ENCODE data around the gene CCN6. TPM values are rescaled to one million over a fixed set of nuclear protein-coding genes. Genes with fewer than 3 reads are reported as not detected.

The CCN6 gene
- total RNA-seq, 4 donors from 2014 or later, result 1.1 to 2.9 (median 1.6) TPM

DNA sequence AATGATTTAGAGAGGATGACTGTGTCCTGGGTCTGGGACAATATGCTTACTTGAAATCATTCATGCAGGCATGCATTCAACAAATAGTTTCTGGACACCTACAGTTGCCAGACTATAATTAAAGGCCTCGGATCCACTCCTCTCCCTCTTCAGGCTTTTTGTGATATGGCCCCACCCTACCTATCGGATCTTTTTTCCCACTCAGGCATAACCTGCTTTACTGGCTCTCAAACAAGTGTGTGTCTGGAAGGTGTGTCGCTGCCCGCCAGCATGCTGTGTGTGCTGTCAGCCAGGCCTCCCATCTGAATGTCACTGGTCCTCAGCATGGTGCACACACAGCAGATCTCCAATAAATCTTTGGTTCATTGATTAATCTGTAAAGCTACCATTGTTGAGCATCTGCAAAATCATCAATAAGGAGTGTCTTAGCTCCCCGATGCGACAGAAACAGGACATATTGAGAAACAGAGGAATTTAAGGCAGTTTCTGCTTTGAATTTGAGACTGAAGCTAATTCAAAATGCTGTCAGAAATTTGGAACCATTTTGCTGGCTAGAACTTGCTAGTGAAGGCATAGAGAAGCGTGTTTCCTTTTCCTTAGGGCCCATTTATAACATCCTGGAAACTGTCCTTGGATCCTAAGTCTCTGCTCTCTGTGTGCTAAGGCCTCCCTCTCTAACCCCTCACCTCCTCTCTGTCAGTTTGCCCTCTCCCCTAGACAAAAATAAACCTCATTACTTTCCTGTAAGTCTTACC is 23.5 kb upstream of the CCN6 start:
- intact Hi-C loops (cut with DNase I; ENCODE audit: low total_unique reads), result no loop called here
- 45 to 59% methylated on average over 7 of the region's 7 CpGs for WGBS, 2 donors
- no peak overlapping the region for H3K4me3 ChIP-seq (ENCODE audit: low read depth, poor library complexity, severe bottlenecking)
- DNase-seq (ENCODE audit: low spot score in 2 of 2), result no peak
- TF ChIP-seq, protein P1, sequence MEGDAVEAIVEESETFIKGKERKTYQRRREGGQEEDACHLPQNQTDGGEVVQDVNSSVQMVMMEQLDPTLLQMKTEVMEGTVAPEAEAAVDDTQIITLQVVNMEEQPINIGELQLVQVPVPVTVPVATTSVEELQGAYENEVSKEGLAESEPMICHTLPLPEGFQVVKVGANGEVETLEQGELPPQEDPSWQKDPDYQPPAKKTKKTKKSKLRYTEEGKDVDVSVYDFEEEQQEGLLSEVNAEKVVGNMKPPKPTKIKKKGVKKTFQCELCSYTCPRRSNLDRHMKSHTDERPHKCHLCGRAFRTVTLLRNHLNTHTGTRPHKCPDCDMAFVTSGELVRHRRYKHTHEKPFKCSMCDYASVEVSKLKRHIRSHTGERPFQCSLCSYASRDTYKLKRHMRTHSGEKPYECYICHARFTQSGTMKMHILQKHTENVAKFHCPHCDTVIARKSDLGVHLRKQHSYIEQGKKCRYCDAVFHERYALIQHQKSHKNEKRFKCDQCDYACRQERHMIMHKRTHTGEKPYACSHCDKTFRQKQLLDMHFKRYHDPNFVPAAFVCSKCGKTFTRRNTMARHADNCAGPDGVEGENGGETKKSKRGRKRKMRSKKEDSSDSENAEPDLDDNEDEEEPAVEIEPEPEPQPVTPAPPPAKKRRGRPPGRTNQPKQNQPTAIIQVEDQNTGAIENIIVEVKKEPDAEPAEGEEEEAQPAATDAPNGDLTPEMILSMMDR (IDR thresholded peaks at IDR 0.05), result no peak
- TF ChIP-seq POLR2A (IDR thresholded peaks at IDR 0.05), result no peak

DNA sequence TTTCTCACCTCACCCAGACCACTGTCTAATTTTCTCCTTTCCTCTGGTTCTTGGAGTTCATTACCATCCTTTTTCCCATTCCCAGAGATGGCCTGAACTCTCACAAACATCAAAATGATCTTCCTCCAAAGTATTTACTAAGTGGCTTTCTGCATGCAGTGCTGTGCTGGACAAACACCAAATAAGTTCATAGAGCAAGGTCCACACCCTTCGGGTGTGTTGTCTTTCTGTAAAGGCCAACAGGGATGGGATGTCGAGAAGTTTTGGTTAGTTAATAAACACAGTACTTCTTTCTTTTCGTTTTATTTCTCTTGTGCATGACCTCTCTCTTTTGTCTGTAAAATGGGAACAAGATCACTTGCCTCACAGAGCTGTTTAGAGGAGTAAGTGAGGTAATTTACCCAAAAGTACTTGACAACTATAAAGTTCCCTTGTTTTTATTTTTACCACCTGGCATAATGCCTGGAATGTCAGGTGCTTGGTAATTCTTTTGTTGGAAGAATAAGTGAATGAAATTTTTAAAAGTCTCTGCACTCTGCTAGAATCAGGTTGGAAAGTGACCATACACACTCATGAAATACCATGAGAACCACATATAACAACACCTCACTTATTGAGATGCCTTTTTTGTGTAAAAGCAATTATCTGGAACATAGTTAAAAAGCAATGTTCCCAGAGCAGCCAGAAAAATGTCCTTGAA is 22.8 kb upstream of the CCN6 start:
- no peak overlapping the region for H3K4me3 ChIP-seq (ENCODE audit: low read depth, poor library complexity, severe bottlenecking)
- no peak for DNase-seq (ENCODE audit: low spot score in 2 of 2)
- TF ChIP-seq POLR2A (IDR thresholded peaks at IDR 0.05), result no peak
- TF ChIP-seq, protein P1 (IDR thresholded peaks at IDR 0.05), result no peak
- intact Hi-C loops (cut with DNase I; ENCODE audit: low total_unique reads), result no loop called here
- 18 to 32% methylated on average over 3 of the region's 3 CpGs for WGBS, 2 donors

DNA sequence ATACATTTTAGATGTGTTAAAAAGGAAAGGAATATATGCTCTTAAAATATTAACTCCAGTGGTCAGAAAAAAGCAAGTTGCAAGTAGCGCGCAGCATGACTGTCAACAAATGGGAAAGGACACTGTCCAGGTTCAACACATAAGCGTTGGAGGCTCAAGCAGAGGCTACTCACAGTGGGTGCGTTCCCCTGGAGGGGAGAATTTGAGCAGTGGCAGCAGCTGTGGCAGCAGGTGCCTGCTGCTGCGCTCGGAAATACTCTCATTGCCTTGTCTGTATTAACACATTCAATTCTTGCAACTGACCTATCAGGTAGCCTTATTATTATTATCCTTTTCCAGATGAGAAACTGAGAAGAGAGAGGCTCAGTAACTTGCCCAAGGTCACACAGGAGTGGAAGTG is 21.9 kb upstream of the CCN6 start:
- DNase-seq (ENCODE audit: low spot score in 2 of 2), result no peak
- intact Hi-C loops (cut with DNase I; ENCODE audit: low total_unique reads), result no loop called here
- TF ChIP-seq, protein P1 (IDR thresholded peaks at IDR 0.05), result no peak
- no peak for TF ChIP-seq POLR2A (IDR thresholded peaks at IDR 0.05)
- H3K4me3 ChIP-seq (ENCODE audit: low read depth, poor library complexity, severe bottlenecking), result no peak overlapping the region
- WGBS, 2 donors, result 93 to 96% methylated on average over 6 of the region's 6 CpGs

DNA sequence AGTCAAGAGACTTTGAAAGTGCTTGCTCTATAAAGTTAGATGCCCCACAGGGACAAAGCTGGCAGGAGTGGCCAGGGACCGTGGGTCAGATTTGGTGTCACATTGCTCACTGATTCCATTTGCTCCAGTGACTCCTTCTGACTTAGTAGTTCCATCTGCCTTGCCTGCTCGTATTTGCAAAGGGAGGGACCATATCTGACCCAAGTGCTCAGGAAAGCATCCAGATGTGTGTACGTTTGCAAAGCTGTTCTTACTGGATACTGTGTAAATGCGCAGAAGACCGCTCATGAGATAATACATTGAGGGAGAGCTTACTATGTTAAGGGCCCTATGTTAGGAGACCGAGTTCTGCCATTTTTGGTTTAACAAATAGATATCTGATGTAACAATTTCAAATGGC is 21.2 kb upstream of the CCN6 start:
- TF ChIP-seq POLR2A (IDR thresholded peaks at IDR 0.05), result no peak
- TF ChIP-seq, protein P1 (IDR thresholded peaks at IDR 0.05), result no peak
- no peak for DNase-seq (ENCODE audit: low spot score in 2 of 2)
- 77 to 85% methylated on average over 6 of the region's 6 CpGs for WGBS, 2 donors
- no peak overlapping the region for H3K4me3 ChIP-seq (ENCODE audit: low read depth, poor library complexity, severe bottlenecking)
- intact Hi-C loops (cut with DNase I; ENCODE audit: low total_unique reads), result no loop called here

DNA sequence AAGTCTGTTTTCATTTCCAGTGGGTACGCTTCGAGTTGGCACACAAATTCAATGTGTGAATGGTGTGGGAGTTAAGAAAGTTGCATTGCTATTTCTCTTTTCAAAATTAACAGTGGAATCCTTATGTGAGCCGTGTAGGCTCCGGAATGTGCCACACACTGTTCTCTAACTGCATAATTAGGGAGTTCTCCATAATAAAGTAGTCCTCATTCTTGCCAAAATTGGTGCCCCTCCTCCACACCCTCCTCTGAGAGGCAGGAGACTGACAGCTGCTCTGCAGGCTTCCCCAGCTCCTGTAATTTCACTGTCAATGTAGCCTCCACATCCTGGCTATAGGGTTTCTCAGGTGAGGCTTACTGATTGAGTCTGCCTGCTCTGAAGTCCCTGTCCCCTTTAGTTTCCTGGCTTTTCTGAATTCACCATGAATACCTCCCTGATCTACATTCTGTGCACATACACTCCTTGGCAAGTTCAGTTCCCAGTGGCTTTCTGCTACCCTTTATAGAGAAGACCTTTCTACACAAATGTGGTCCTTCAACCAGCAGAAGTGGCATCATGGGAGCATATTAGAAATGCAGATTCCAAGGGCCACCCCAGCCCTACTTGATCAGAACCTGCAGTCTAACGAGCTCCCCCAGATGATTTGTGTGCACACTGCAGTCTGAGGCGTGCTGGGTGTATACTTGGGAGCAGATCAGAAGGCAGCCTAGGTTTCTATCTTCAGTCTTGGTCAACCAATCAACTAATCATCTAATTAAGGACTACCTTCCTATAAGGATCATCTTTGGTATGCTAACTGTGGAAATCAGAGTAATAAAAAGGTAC is 19.9 kb upstream of the CCN6 start:
- 56 to 61% methylated on average over 6 of the region's 6 CpGs for WGBS, 2 donors
- DNase-seq (ENCODE audit: low spot score in 2 of 2), result no peak
- intact Hi-C loops (cut with DNase I; ENCODE audit: low total_unique reads), result no loop called here
- no peak overlapping the region for H3K4me3 ChIP-seq (ENCODE audit: low read depth, poor library complexity, severe bottlenecking)
- TF ChIP-seq, protein P1 (IDR thresholded peaks at IDR 0.05), result no peak
- TF ChIP-seq POLR2A (IDR thresholded peaks at IDR 0.05), result no peak
